SK-N-DZ (cell line): ENCODE results near the gene MTCL1.

Experiments used
- DNase-seq: peaks from one replicate; pipeline ENCODE4 v3.0.0-alpha.2; 2015; ENCODE audit warnings: low spot score
- small RNA-seq, 2 experiments: library from RNA; depleted of rRNA; stranded (forward); fragments of <200 nt; gene quantifications; one replicate each; pipeline ENCODE3, GENCODE V24; 2014

Gene MTCL1

GRCh38 chr18:8858888-8859511 lies 153.6 kb downstream of the MTCL1 start:
- no peak for DNase-seq

DNA sequence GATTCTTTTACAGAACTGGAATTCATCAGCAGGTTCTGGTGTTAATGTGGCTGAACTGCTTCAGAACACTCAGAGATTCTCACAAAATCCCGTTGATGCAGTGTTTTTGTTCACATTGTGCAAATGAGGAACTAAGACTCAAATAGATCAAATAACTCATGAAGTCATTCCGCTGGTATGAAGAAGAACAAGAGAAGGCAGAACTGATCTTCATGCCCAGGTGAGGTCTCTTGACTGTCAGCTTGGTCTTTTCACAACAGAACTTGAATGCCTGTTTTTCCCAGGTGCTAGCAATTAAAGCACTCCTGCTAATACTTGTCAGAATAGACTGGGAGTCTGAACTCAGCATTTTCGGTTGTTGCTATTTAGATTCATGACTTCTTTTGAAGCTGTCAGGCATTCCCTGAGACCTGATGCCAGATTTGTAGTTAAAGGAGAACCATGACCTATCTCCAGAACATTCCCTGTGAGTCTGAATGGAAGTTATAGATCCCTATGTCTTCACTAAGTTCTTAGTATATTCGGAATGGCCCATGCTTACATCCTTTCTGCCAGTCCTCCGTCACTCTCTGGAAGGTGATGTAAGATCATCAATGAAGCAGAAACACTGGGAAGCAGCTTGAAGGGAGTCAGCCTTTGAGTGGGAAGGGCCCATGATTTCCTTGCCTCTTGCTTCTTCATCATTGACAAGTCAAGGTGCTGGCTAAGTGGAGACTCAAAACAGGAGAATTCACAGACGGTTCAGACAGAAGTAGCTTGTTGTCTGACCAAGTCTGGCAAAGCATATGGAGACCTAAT lies 155.7 kb downstream of the MTCL1 start:
- no peak for DNase-seq

GRCh38 chr18:8863427-8863826 lies 158.1 kb downstream of the MTCL1 start:
- no peak for DNase-seq

DNA sequence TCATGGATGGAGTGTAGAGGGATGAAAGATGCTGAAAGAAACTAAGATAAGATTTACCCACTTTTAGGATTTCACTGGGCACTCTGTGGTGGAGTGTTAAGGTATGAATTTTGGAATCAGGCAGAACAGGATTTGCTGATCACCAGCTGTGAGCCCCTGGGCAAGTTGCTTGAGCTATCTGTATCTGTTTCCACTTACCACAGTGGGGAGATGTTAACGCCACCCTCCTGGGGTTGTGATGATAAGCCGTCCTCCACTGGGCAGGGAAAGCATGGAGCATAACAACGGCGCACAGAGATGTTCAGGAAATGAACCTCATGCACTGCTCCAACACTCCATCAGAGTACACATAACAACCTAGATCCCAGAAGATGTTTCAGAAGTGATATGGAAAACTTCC lies 160.6 kb downstream of the MTCL1 start:
- no peak for DNase-seq

DNA sequence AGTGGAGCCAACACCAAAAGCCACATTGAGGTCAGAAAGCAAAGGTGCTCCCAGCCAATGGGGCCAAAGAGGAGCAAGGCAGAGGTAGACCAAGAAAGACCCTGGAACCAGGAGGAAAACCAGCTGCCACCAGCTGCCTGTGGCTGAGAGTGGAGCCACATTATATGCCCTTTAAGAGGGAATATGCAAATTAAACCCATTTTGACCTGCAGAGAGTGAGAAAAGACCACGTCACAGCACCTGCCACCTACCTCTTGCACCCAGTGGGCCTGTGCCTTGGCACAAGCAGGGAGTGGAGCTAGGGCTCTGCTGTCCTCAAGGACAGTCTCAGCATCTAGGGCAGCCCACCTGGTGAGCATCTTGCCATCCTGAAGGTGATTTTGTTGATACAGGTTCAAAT lies 161.3 kb downstream of the MTCL1 start:
- DNase-seq, result no peak

DNA sequence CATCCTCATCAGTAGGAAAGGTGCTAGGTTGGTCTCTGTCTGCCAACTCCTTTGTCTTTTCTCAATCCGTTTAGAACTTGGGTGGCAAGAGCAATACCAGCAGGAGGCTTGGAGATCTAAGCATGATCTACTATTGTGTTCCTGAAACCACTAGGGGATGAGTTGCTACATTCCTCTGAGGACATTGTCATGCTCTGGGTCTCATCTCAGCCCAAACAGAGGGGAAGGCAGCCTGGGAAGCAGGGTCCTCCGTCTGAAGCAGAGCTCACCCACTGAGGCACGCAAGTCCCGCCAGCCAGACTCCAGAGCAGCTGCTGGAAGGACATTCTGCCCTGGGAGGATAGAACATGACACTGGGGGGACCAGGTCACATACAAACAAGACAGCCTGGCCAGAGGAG lies 162.9 kb downstream of the MTCL1 start:
- DNase-seq, result no peak

GRCh38 chr18:8868779-8869415 lies 163.5 kb downstream of the MTCL1 start:
- no peak for DNase-seq

DNA sequence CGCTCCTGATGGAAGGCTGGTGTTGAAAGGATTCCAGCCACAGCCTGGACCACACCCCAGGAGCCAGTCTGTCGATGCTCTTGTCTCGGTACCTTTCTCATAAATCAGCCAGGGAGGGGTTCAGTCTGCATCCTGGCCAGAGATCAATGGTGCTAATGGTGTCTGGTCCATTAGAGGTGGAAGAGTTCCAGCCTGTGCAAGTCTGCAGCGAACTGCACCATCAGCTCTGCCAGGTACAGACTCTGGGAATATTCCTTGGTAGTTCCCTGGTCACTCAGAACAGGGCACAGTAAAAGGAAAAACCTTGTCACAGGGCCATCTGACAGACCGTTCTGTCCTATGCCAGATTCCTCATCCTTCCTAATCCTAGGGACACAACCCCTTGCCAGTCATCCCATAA lies 164.3 kb downstream of the MTCL1 start:
- DNase-seq, result no peak

DNA sequence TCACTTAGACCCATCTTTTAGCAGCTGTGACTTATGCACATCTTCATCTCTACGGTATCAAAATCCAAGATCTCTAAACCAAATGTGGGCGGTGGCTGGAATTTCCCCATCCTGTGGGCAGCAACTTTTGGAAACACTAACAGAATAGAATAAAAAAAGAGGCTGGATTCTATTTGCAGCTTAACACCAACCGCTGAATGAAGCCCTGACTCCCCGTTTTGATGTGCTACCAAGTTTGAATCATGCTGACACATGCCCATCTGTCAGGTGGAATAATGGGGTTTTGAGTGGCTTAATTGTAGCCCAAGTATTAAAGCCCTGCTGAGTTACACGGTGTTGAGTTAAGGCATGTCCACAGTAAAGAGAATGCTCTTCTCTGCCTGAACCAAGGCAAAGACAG lies 165.2 kb downstream of the MTCL1 start:
- DNase-seq, result no peak

- DNase-seq, result no peak
These were observed 166.1 kb downstream of the MTCL1 start for GRCh38 chr18:8871489-8871888.

DNA sequence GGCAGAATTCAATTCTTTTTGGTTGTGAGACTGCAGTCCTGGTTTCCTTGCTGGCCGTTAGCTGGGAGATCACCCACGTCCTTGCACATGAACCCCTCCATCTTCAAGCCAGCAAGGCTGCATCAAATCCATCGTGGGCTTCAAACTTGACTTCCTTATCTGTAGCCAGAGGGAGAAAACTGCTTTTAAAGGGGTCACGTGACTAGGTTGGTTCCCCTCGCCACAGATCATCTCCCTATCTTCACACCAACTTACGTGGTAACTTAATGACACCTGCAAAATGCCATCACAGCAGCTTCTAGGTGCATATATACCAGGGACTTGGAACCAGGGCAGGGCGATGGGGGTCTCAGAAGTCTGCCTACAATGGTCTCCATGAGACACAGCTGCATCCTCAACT lies 169.5 kb downstream of the MTCL1 start:
- DNase-seq, result no peak

- DNase-seq, result no peak
These were observed 171.5 kb downstream of the MTCL1 start for GRCh38 chr18:8876887-8877286.

DNA sequence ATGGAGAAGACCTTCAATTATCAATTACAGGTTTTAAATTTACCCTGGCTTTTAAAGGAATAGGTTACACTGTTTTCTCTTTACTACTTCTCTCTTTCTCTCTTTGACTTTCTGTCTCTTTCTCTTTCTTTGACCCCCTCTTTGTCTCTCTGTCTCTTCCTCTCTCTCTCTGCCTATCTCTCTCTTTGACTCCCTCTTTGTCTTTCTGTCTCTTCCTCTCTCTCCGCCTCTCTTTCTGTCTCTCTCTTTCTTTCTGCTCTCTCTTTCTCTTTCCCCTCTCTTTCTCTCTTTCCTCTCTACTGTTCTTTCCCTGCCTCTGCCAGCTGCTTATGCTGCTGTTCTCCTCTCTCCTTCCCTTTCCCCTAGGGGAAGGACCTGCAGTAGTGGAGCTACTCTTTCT lies 175.7 kb downstream of the MTCL1 start:
- DNase-seq, result no peak

Small RNA genes within 50 kb of the gene (small RNA-seq; reads per million reads assigned to genes)
- gene RF00019, result 0 reads per million in 2 experiments
